Measurements from ENCODE around the gene KCNA2. TPM values are rescaled to one million over a fixed set of nuclear protein-coding genes. Genes with fewer than 3 reads are reported as not detected.

KCNA2 gene
- total RNA-seq, result 12.1 TPM

DNA sequence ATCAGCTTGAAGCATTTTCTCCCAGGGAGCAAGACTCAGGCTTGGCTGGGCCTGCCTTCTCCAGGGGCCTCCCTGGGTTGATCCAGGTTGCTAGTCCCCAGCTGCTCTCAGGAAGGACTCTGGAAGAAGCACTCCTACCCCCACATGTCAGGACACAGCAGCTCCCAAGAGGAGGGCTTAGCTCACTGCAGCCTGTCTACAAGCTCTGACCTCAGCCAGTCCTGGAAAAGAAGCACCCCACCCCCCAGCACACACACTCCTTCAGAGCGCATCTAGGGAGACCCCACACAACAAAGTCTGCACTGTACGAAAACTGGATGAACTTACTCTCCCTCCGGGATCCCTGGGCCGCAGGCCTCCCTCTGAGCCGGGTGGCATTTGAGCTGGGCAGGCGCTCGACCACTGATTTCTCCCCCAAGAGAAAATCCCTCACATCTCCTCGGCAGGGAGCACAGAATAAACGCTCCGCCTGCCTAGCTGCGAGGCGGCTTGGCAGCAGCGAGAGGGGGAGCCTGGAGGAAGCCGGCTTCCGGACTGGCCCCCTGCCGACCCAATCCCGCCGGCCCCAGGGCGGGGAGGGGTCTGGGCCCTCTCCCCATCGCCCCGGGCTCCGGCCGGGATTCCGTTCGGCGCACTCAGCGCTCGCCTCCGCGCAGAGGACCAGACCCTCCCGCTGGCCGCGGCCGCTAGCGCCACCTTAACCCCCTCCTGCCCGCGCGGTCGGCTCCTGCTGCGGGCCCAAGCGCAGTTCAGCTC is at the start of gene KCNA2:
TSS of gene KCNA2 (minus strand) at position 458 of the 756 bp plus-strand sequence. CDS start 1,576 bp downstream, outside the sequence.

Other genes with a start within 250 kb of the KCNA2 start
- gene SLC16A4, start 215.3 kb downstream of the KCNA2 start, total RNA-seq, result 13.6 TPM
- gene LAMTOR5, start 198.7 kb downstream of the KCNA2 start, total RNA-seq, result 34.8 TPM
- not detected for gene PROK1, start 155.2 kb downstream of the KCNA2 start, total RNA-seq
- not detected for gene KCNA10, start 87.2 kb downstream of the KCNA2 start, total RNA-seq
- gene KCNA3, start 68.6 kb upstream of the KCNA2 start, total RNA-seq, result 3.6 TPM

All from camera-type eye (tissue), 1 donor.